Inflammatory macrophage (primary cell): ENCODE measurements around the gene TSBP1.

Experiments
- DNase-seq, 2 donors: peaks; one replicate each; pipeline ENCODE4 v3.0.0-alpha.2; 2020 to 2022
- total RNA-seq, 18 experiments: gene quantifications; one replicate each; lab custom pipeline; 2026; ENCODE audit warnings: mixed read lengths in 6 of 18, inconsistent platforms in 2 of 18; lab: John Stamatoyannopoulos, UW

TSBP1 gene
- 0 to 0.23 (median 0.07) reads per million in 18 experiments for total RNA-seq

DNA sequence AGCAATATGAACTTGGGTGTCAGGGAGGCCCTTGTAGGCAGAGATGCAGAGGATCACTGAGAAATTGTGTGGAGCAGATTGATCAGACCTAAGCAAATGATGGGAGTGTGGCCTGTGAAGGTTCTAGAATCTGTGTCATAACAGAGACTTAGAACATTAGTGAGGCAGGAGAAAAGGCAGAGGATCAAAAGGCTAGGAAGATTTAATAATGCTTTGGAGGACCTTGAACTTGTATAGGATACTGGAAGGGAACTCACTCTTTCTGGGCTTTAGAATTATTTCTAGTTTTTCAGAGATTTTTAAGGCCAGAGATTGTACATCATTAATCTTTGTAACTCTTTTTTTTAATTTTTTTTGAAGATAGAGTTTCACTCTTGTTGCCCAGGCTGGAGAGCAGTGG lies at the start of gene TSBP1:
Gene TSBP1 (minus strand): TSS at position 101 of the 400 bp plus-strand sequence. CDS start 197 bp downstream, outside the sequence.
- DNase-seq: no peak

GRCh38 chr6:32416036-32416435 lies 44.3 kb upstream of the TSBP1 start:
- DNase-seq: no peak

DNA sequence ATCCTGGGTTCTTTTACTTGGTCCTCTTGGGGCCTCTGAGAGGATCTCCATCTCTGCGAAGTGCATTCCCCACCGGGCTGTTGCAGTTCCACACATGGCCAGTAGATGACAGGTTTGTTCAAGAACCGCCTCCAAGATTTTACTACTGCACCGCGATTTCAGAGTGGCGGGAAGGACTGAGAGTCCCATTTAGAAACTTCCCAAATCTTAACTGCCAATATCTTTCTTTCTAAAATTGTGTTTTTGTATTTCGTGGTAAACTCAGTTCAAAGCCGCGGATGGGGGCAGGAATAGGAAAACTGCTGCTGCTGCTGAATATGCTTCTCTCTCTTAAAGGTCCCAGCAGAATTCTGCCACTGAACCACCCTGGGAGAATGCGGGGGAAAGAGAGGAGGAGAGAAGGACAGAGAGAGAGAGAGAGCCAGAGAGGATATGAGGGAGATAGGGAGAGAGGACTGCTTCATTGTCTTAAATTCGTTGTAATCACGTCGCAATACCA lies 43.9 kb upstream of the TSBP1 start:
- DNase-seq: peak; percentile 86

DNA sequence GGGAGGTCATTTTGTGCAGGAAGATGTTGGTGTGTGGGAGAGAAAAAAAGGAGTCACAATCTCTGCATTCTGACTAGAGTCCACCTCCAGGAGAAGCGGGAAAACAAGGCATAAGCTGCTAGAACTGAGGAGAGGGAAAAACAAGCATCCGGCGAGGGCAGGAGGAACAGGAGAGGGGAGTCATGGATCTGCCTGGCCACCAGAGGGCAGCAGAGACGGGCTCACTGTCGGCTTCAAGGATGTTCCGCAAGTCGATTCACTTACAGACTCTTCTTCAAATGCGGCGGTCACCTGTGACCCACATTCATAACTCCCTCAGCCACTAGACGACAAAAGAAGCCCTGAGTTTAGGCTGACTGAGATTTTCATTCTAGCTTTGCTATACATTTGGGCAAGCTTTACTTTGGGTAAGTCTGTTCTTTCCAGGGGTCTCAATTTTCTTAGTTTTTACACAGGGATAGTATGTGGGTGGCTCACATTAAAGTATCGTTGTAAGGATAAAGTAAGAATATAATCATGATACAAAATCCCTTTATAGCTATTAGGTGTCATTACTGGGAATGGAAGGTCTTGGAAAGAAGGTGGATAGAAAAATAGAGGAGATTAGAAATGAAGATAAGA lies 41.8 kb upstream of the TSBP1 start:
- peak; percentile 72 to 83 for DNase-seq

DNA sequence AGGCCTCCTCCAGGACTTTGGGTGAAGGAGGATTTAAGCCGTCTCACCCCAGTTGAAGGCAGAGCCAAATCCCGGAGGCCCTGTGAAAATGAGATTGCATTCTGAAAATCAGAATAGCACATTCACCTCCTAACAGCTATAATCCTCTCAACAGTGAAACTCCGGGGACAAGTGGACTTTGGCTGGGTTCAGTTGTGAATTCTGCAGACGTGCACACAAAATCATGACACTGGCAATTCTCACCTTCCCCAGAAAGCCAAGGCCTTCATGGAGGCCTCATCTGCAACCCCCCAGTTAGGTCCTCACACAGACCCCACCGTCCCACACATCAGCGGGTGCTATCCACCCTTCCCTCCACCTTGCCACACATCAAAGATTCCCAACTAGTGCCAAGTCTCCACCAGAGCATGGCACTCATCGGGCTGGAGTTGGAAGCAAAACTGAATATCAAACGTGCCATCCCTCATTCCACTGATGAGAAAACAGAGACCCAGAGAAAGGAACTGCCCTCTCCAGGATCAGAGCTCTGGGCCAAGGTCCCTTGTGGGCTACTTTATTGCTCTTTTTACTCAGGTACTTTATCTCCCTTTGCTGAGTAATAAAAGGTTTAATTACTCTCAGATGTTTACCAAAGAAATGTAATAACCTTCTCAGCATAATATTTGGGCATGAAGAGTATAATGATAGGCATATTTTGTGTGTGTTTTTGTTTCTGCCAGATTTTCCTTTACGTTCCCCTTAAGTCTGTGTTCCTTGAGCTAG lies 40.0 kb upstream of the TSBP1 start:
- DNase-seq: no peak

DNA sequence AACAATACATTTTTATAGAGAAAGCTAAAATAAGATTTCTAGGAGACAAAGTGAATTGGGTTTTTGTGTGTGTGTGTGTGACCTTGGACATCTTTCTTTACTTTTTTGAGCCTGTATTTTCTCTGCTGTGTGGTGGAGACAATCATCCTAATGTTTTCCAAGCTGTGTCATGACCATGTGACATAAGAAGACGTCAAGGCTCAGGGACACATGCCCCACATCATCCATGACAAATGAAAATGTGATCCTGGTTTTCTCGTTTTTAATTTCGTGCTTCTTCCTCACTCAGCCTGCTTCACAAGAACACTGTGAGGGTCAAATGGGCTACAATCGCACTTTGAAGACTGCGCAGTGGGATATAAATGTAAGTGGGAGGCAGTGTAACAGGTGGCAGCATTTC lies 39.2 kb upstream of the TSBP1 start:
- no peak for DNase-seq

DNA sequence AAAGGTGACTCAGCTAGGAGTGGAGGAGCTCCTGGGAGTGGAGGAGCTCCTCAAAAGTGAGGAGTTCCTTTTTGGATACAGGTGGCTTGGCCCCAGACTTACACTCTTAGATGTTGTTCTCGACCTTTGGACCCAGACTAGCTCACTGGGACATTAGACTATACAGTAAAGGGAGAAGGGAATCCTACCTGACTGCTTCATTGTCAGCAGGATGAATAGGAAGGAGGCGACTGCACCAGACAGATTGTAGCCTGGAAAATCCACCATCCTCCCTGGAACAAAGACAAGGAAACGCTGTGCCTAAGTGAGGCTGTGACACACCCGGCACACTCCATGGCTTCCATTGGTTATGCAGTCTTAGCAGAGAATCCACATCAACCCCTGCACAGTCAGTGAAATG lies 35.2 kb upstream of the TSBP1 start, which contains the start of gene BTNL2:
Gene BTNL2 (minus strand): TSS at position 325 of the 400 bp plus-strand sequence. CDS start 58 bp downstream, at position 267.
- DNase-seq: no peak

DNA sequence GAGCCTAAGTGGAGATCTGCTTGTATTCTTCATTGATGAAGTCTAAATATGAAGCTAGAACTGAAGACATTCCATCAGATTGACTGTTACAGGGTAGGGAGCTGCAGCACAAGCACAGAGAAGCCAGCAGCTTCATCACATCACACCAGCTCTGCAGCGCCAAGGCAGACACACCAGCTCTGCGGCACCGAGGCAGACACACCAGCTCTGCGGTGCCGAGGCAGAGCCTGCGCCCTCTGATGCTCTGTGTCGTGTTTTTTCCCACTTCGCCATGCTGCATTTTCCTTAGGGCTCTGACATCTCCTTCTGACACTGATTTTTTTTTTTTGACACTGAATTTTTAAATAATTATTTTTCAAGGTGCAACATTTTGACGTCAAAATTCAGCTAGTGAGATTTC lies 34.5 kb upstream of the TSBP1 start:
- no peak for DNase-seq

- DNase-seq: no peak
These were observed 34.0 kb upstream of the TSBP1 start for GRCh38 chr6:32405656-32406055.

- no peak for DNase-seq
These were observed 31.1 kb upstream of the TSBP1 start for GRCh38 chr6:32402812-32403211.

DNA sequence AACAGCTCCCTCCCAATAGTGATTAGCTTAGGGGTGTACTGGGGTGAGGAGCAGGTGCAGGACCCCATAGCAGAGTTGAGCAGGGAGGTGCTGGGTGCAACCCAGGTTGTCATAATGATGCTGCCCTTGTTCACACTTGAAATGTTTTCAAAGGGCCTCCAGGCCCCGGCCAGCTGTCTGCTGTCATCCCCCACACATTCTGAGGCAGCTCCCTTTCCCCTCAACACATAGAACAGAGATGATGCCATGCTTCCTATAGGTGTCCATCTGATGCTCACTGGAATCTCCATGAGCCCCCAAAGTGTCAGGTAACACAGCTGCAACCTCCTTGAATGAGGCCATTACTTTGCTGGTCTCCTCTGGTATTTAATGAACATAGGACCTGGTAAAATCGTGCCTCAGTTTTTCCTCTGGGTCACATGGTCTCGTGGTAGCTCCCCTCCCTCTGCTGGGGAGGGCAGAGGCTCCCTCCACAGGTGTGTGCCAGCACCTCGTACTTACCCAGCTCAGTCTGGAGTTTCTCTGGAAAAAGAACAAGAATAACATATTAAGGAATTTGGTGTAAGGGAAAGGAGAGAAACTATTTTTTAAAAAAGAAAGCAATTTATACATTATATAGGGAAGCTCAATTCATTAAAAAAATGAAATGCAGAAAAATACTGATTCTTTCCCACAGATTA lies 29.7 kb upstream of the TSBP1 start:
- no peak for DNase-seq

DNA sequence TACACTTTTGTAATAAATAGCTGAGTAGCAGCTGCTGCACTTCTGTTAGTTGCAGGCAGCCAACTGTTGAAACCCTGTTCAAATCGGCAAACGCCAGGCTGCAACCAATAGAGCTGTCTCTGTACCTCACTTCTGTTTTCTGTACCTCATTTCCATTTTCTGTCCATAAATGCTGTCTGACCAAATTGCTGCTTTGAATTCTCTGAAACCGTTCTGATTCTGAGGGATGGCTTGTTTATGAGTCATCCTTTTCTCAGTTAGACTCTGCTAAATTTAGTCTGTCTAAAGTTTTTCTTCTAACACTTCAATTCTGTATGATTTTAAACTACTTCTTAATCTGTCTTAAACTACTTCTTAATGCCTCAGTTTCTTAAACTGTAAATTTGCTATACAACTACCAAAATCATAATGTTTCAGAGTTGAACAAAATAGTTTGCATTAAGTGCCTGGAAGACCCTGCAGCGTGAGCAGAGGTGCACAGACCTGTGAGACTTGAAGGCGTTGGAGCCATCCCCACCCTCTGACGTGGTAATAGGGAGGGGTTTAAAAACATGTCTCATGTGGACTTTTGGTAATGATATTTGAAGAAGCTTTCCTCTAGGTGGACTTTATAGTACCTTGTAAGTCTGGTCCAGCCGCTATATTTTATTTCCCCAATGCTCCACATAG lies 25.7 kb upstream of the TSBP1 start:
- DNase-seq: peak in 1 of 2 donors; percentile 11

DNA sequence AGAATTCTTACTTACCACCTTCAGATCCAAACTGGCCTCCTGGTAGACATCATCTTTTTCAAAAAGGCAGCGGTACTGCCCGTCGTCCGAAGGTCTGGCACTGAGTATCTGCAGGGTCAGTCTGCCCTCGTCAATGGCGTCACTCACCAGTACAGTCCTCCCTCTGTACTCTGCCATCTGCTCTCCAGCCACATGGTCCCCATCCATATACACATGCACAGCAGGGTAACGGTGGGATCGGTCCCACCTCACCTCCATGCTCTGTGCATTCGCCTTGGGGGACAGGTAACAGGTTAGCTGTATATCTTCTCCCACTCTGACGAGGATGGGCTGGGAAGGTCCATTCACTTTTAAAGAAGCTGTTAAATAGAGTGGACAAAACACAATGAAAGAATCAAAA lies 24.3 kb upstream of the TSBP1 start:
- no peak for DNase-seq

DNA sequence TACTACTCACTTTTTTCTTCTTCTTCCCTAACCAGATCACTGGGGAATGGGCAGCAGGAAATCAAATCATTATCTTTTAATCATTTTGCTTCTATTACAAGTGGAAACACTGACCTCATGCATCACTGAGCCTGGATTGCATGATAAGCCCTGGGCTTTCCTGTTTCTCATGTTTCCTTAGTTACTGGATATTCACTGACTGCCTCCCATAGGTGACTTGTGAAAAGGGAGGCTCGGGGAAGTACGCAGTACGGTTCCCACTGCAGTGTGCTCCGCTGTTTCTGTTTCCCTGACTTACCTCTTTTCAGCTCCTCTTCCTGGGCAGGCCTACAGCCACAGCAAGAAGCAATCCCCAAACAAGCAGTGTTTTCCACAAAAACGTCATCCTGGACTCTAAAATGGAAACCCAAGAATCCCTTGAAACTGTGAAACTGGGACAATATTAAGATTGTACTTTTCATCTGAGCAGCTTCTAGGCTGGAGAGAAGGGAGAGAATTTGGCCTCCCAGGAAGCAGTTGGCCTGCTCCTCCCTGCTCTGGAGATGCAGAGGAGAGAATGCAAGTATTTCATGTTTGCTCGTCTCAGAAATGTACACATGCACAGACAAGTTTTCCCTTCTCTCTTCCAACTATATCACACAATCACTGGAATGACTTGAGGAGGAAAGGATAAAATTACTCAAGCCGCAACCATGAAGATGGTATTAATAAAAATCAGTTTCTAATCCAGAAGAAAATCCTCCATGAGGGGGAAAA lies 22.1 kb upstream of the TSBP1 start:
- DNase-seq: no peak

- DNase-seq: no peak
These were observed 19.8 kb upstream of the TSBP1 start for GRCh38 chr6:32391505-32391904.

DNA sequence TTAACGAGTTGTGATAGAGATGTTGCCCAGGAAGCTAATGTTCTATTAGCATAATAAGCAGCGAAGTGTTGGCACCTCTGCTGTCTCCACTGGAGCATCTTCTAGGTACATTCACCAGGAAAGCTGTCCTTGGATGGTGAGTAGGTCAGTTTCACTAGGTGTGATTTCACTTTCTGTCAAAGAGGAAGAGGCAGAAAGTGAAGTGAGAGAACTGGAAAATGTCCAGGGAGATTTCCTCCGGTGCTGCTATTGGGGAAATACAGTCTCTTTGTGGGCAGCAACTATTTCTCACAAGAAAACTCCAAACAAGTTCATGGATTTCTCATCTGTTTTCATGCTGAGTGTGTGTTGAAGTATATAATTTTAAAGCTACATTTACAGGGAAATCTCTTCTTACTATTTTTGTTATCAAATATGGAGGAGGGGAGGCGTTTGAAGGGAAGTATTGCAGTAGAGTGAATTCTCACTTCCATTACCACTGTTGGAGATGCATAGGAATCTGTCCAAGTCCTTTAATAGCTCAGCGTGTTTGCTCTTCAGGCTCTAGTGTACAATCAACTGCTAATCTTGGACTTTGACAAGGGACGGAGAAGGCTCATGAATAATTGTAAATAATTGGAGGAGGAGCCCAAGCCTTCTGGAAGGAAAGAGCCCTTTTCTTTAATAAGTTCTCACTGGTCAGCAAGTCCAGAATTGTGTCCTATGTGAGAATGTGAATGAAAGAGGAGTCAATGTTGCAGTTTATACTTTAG lies 16.1 kb upstream of the TSBP1 start:
- no peak for DNase-seq

DNA sequence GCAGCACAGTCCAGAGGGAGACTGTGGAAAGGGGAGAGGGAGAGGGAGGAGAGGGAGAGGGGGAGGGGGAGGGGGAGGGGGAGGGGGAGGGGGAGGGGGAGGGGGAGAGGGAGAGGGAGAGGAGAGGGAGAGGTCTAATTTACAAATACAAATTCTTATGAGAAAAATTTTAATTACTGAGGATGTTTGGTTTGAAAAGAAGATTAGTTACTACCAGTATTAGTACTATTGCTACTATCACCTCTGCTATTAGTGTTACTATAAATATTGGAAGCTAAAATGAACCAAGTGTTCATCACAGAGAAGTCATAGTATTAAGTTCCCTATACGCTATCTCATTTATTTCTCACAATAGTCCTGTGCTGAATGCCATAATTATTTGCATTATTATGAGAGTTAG lies 14.3 kb upstream of the TSBP1 start:
- DNase-seq: no peak

GRCh38 chr6:32382757-32383420 lies 11.2 kb upstream of the TSBP1 start:
- DNase-seq: peak in 1 of 2 donors; percentile 17

GRCh38 chr6:32379545-32379944 lies 7.8 kb upstream of the TSBP1 start:
- DNase-seq: peak in 1 of 2 donors; percentile 58

DNA sequence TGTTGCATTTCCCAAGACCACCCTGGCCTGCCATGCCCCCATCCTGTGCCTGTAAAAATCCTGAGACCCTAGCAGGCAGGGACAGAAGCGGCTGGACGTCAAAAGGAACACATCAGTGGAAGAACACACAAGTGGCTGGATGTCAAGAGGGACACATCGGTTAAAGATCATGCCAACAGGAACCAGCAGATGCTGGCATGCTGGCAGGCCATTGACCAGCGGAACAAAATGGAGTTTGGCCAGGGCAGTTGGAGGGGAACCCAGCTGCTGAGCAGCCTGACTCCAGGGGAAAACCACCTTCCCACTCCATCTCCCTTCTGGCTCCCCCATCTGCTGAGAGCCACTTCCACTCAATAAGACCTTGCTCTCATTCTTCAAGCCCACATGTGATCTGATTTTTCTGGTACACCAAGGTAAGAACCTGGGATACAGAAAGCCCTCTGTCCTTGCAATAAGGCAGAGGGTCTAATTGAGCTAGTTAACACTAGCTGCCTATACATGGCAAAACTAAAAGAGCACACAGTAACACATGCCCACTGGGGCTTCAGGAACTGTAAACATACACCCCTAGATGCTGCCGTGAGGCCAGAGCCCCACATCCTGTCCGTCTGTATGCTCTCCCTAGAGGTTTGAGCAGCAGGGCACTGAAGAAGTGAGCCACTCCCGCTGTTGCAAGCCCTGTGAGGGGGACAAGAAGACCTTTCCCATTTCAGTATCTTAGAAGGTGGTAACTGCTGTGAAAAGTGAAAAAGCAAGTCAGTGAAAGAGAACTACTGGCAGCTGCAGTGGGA lies 4.2 kb upstream of the TSBP1 start:
- DNase-seq: no peak
